GM12801 (cell line): Measurements from ENCODE around the gene UBTD2.

Experiments used
- CTCF ChIP-seq: IDR thresholded peaks from one replicate; pipeline ENCODE4 v1.5.1; 2011; ENCODE audit warnings: control low read depth; ENCODE audit not compliant: insufficient read length; ENCODE audit errors: extremely low read depth

The UBTD2 gene

GRCh38 chr5:172168311-172168710 is 115.3 kb downstream of the UBTD2 start:
- TF ChIP-seq CTCF, result no peak

- no peak for TF ChIP-seq CTCF
Observed at GRCh38 chr5:172167895-172168294, 115.7 kb downstream of the UBTD2 start.

GRCh38 chr5:172166030-172166826 is 117.3 kb downstream of the UBTD2 start:
- TF ChIP-seq CTCF, result no peak

- TF ChIP-seq CTCF, result no peak
Observed at GRCh38 chr5:172165465-172165864, 118.1 kb downstream of the UBTD2 start.

- no peak for TF ChIP-seq CTCF
Observed at GRCh38 chr5:172164769-172165212, 118.8 kb downstream of the UBTD2 start.

GRCh38 chr5:172163346-172163745 is 120.2 kb downstream of the UBTD2 start:
- no peak for TF ChIP-seq CTCF

- TF ChIP-seq CTCF, result no peak
Observed at GRCh38 chr5:172162987-172163343, 120.6 kb downstream of the UBTD2 start.
